PC-9 (cell line): ENCODE measurements around the gene ZMIZ1. TPM values are rescaled to one million over a fixed set of nuclear protein-coding genes. Genes with fewer than 3 reads are reported as not detected.

ENCODE experiments used
- BruUV-seq: library from RNA; stranded (reverse); fragments of 400-500 nt; replicated peaks from 2 replicates; lab custom pipeline; 2021; lab: Mats Ljungman, UMichigan
- CTCF ChIA-PET: fragments of 300-600 bp; sonication (Branson Sonifier 250); formaldehyde crosslinking; loops from one replicate; lab custom pipeline; 2022; ENCODE audit warnings: antibody characterized with exemption; lab: Charles Lee
- POLR2A ChIA-PET: fragments of 300-600 bp; sonication (Branson Sonifier 250); formaldehyde crosslinking; loops from one replicate; lab custom pipeline; 2022; ENCODE audit warnings: antibody characterized with exemption; ENCODE audit not compliant: unreplicated experiment; lab: Charles Lee
- DNase-seq, 2 experiments: peaks; one replicate each; pipeline versions ENCODE4 v3.0.0 to v3.0.0-alpha.2; 2015 to 2022; ENCODE audit warnings: mixed read lengths in 1 of 2
- H2AFZ ChIP-seq: fragments of 200-600 bp; sonication (generic); 2 replicates; pipeline ENCODE4 v1.8.1; 2017; ENCODE audit warnings: antibody characterized with exemption
- H3F3A ChIP-seq: fragments of 200-600 bp; sonication (generic); 2 replicates; pipeline ENCODE4 v1.8.1; 2017; ENCODE audit warnings: antibody characterized with exemption, mild to moderate bottlenecking, low read depth; ENCODE audit not compliant: insufficient read depth
- H3K27ac ChIP-seq: fragments of 200-600 bp; sonication (generic); 2 replicates; pipeline ENCODE4 v1.6.1; 2016; ENCODE audit warnings: mixed run types
- H3K27me3 ChIP-seq: fragments of 200-600 bp; sonication (generic); 2 replicates; pipeline ENCODE4 v1.6.1; 2016; ENCODE audit warnings: low read depth, mixed run types; ENCODE audit not compliant: insufficient read depth
- H3K36me3 ChIP-seq: fragments of 200-600 bp; sonication (generic); 2 replicates; pipeline ENCODE4 v1.6.1; 2016; ENCODE audit warnings: low read depth, mixed run types
- H3K4me1 ChIP-seq: fragments of 200-600 bp; sonication (generic); replicated peaks from 2 replicates; pipeline ENCODE4 v1.6.1; 2016; ENCODE audit warnings: mixed run types; ENCODE audit not compliant: insufficient read depth
- H3K4me2 ChIP-seq: fragments of 200-600 bp; sonication (generic); 2 replicates; pipeline ENCODE4 v1.6.1; 2017; ENCODE audit warnings: mixed run types
- H3K4me3 ChIP-seq: fragments of 200-600 bp; sonication (generic); 2 replicates; pipeline ENCODE4 v1.6.1; 2016; ENCODE audit warnings: mixed run types
- H3K79me2 ChIP-seq: fragments of 200-600 bp; sonication (generic); 2 replicates; pipeline ENCODE4 v1.6.1; 2017; ENCODE audit warnings: low read depth, mixed run types
- H3K9me2 ChIP-seq: fragments of 200-600 bp; sonication (generic); 2 replicates; pipeline ENCODE4 v1.8.1; 2017; ENCODE audit warnings: mild to moderate bottlenecking; ENCODE audit not compliant: insufficient read depth
- H3K9me3 ChIP-seq: fragments of 200-600 bp; sonication (generic); 2 replicates; pipeline ENCODE4 v1.8.1; 2016; ENCODE audit warnings: low read depth; ENCODE audit not compliant: insufficient read depth
- H4K20me1 ChIP-seq: fragments of 200-600 bp; sonication (generic); 2 replicates; pipeline ENCODE4 v1.8.1; 2017; ENCODE audit not compliant: insufficient read depth
- EZH2 ChIP-seq: fragments of 200-600 bp; sonication (generic); IDR thresholded peaks from 2 replicates; pipeline ENCODE4 v1.8.0; 2017; ENCODE audit warnings: antibody characterized with exemption, low read depth
- intact Hi-C: fragments of 100-400 bp; cut with micrococcal nuclease; formaldehyde crosslinking; loops from one replicate; pipeline ENCODE4 v1.10.0; 2022; ENCODE audit not compliant: unreplicated experiment
- total RNA-seq: library from RNA; stranded (reverse); gene quantifications from 2 replicates; pipeline ENCODE4 v1.2.3, GENCODE V29; 2021
- TF ChIP-seq, protein P1 (sequence below): fragments of 200-600 bp; sonication (generic); conservative IDR thresholded peaks from 2 replicates; pipeline ENCODE4 v1.6.1; 2017; ENCODE audit warnings: mixed run types, antibody characterized with exemption, mild to moderate bottlenecking, moderate library complexity

The ZMIZ1 gene
- total RNA-seq, 1 experiment from 2014 or later: 47.6 TPM

GRCh38 chr10:79081353-79082034, 12.7 kb downstream of the ZMIZ1 start:
- TF ChIP-seq, protein P1, sequence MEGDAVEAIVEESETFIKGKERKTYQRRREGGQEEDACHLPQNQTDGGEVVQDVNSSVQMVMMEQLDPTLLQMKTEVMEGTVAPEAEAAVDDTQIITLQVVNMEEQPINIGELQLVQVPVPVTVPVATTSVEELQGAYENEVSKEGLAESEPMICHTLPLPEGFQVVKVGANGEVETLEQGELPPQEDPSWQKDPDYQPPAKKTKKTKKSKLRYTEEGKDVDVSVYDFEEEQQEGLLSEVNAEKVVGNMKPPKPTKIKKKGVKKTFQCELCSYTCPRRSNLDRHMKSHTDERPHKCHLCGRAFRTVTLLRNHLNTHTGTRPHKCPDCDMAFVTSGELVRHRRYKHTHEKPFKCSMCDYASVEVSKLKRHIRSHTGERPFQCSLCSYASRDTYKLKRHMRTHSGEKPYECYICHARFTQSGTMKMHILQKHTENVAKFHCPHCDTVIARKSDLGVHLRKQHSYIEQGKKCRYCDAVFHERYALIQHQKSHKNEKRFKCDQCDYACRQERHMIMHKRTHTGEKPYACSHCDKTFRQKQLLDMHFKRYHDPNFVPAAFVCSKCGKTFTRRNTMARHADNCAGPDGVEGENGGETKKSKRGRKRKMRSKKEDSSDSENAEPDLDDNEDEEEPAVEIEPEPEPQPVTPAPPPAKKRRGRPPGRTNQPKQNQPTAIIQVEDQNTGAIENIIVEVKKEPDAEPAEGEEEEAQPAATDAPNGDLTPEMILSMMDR: no peak
- no peak for TF ChIP-seq EZH2
- H3K79me2 ChIP-seq: peaks cover 99% of the 10 kb centered on the region
- H2AFZ ChIP-seq: no peak overlapping the region
- peak; percentile 58 to 63 for DNase-seq
- intact Hi-C loops: loop anchor here (2.0 kb wide), 1 partner anchor 69 kb away; no protein-coding TSS in a partner anchor
- H3F3A ChIP-seq: peaks cover 31% of the 10 kb centered on the region
- H3K27me3 ChIP-seq: no peaks in the 10 kb centered on the region
- no peaks in the 10 kb centered on the region for H3K36me3 ChIP-seq
- 0 out of 2 replicates have a peak overlapping the region, but pooled peaks have one; percentile 14 for H3K4me2 ChIP-seq
- peak overlapping the region; percentile 10; the same call in 1 of the 2 replicates for H3K27ac ChIP-seq
- ChIA-PET CTCF (no interaction called here), POLR2A (no interaction called here)
- no peaks in the 10 kb centered on the region for H3K9me2 ChIP-seq
- peaks cover 80% of the 10 kb centered on the region for H3K4me1 ChIP-seq
- no TSS peak for BruUV-seq
- no peak overlapping the region for H3K4me3 ChIP-seq
- H3K9me3 ChIP-seq: no peaks in the 10 kb centered on the region
- peaks cover 38% of the 10 kb centered on the region for H4K20me1 ChIP-seq

- no TSS peak for BruUV-seq
- peaks cover 75% of the 10 kb centered on the region for H3K4me1 ChIP-seq
- no peak overlapping the region for H2AFZ ChIP-seq
- no peak overlapping the region for H3K4me3 ChIP-seq
- H3K9me2 ChIP-seq: no peaks in the 10 kb centered on the region
- peaks cover 31% of the 10 kb centered on the region for H3F3A ChIP-seq
- H3K27ac ChIP-seq: no peak overlapping the region
- ChIA-PET POLR2A (no interaction called here), CTCF (no interaction called here)
- no peaks in the 10 kb centered on the region for H3K36me3 ChIP-seq
- DNase-seq: no peak
- intact Hi-C loops: no loop called here
- no peak for TF ChIP-seq EZH2
- TF ChIP-seq, protein P1: no peak
- H3K79me2 ChIP-seq: peaks cover 97% of the 10 kb centered on the region
- no peak overlapping the region for H3K4me2 ChIP-seq
- H3K9me3 ChIP-seq: no peaks in the 10 kb centered on the region
- H4K20me1 ChIP-seq: peaks cover 42% of the 10 kb centered on the region
- H3K27me3 ChIP-seq: no peaks in the 10 kb centered on the region
Measured at GRCh38 chr10:79082035-79082373, 13.2 kb downstream of the ZMIZ1 start.

DNA sequence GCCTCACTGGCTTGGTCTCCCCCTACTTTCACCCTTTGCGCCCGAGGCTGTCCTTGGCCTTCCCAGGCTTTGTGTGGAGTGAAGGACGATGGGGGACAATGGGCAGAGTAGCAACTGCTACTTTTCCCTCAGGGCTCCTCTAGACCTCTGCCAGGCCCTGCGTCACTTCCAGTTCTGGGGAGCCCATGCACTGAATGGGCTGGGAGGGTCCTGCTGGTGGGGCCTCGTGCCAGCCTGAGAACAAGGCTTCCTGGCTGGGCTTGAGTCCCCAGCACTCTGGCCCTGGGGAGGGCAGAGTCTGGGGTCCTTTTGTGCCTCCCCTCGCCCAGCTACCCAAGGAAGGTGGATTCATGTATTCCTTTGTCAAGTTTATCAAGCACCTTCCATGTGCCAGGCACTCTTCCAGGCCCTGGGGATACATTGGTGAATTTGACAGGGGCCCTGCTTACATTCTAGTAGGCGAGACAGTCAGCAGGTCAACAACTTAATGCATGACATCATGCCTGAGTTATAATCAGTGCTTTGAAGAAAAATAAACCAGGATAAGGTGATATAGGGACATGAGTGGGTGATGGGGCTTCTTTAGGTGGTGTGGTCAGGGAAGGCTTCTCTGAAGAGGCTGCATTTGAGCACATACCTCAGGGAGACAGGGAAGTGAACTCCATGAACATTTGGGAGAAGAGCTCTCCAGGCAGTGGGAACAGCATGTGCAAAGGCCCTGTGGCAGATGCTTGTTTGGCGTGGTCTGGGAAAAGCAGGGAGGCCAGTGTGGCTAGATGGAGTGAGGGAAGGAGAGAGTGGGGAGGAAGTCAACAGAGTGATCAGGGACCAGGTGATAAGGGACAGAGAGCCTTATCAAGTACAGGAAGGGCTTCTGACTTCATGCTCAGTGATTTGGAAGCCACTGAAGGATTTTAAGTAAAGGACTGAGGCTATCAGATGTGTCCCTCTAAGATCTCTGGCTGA, 14.1 kb downstream of the ZMIZ1 start:
- Histone ChIP-seq H3K36me3 (no peaks in the 10 kb centered on the region), H3K4me1 (peaks cover 67% of the 10 kb centered on the region), H3K9me3 (no peaks in the 10 kb centered on the region), H3K4me3 (no peak overlapping the region), H3F3A (peaks cover 31% of the 10 kb centered on the region), H2AFZ (no peak overlapping the region), H3K4me2 (peak overlapping the region; percentile 24; the same call in 1 of the 2 replicates), H3K27ac (0 out of 2 replicates have a peak overlapping the region, but pooled peaks have one; percentile 1), H3K27me3 (no peaks in the 10 kb centered on the region), H3K9me2 (no peaks in the 10 kb centered on the region), H4K20me1 (peaks cover 46% of the 10 kb centered on the region), H3K79me2 (peaks cover 97% of the 10 kb centered on the region)
- no peak for TF ChIP-seq EZH2
- TF ChIP-seq, protein P1: no peak
- CTCF ChIA-PET: no interaction called here
- POLR2A ChIA-PET: no interaction called here
- intact Hi-C loops: no loop called here
- DNase-seq: no peak
- BruUV-seq: no TSS peak
